B cell (primary cell): Measurements from ENCODE around the gene CDK12. TPM values are rescaled to one million over a fixed set of nuclear protein-coding genes. Genes with fewer than 3 reads are reported as not detected.

Experiments
- ATAC-seq: fragments of 200-7000 bp; cut with Tn5 transposase; one replicate; pipeline ENCODE4 v1.10.0; 2021; ENCODE audit warnings: low read depth, mild to moderate bottlenecking, moderate number of reproducible peaks, moderate library complexity
- CTCF ChIA-PET: fragments of 350-600 bp; sonication (Branson Sonifier 250); formaldehyde crosslinking; loops from one replicate; lab custom pipeline; 2021; ENCODE audit warnings: antibody characterized with exemption, inconsistent platforms; lab: Charles Lee
- POLR2A ChIA-PET: fragments of 350-600 bp; sonication (Branson Sonifier 250); formaldehyde crosslinking; loops from one replicate; lab custom pipeline; 2021; ENCODE audit warnings: antibody characterized with exemption; lab: Charles Lee
- DNase-seq: peaks from one replicate; pipeline ENCODE4 v3.0.0; 2013
- H2AFZ ChIP-seq: 2 replicates; pipeline ENCODE4 v1.6.1; 2012; ENCODE audit warnings: mild to moderate bottlenecking, low read depth, low read length; ENCODE audit not compliant: insufficient read depth, poor library complexity, severe bottlenecking
- H3K27ac ChIP-seq, 2 donors: 1 replicate in 1 of 2; 2 replicates in 1 of 2; pipeline ENCODE4 v1.5.1; 2012 to 2013; ENCODE audit warnings: low read length in 2 of 2, mild to moderate bottlenecking in 2 of 2, moderate library complexity in 1 of 2
- H3K27me3 ChIP-seq, 4 experiments: fragments of 200-600 bp in 1 of 4; sonication (generic) in 1 of 4; replicated peaks in 1 of 4; 1 replicate in 2 of 4; 2 replicates in 2 of 4; pipeline versions ENCODE4 v1.6.1 to v1.7.0; 2013 to 2016; ENCODE audit warnings: low read length in 3 of 4, mild to moderate bottlenecking in 2 of 4, mixed read lengths in 1 of 4, moderate library complexity in 1 of 4; ENCODE audit not compliant: insufficient read depth in 4 of 4, control insufficient read depth in 3 of 4; ENCODE audit errors: control extremely low read depth in 1 of 4
- H3K36me3 ChIP-seq, 2 experiments: replicated peaks in 1 of 2; 1 replicate in 1 of 2; 2 replicates in 1 of 2; pipeline versions ENCODE4 v1.6.1 to v1.7.1; 2013; ENCODE audit warnings: low read length in 1 of 2; ENCODE audit not compliant: insufficient read depth in 2 of 2, control insufficient read depth in 1 of 2; ENCODE audit errors: control extremely low read depth in 1 of 2, extremely low read depth in 1 of 2
- H3K4me1 ChIP-seq, 2 donors: fragments of 200-600 bp in 1 of 2; sonication (generic) in 1 of 2; 1 replicate in 1 of 2; 2 replicates in 1 of 2; pipeline versions ENCODE4 v1.5.1 to v1.6.1; 2013 to 2017; ENCODE audit warnings: low read length in 2 of 2; ENCODE audit not compliant: control insufficient read depth in 2 of 2, insufficient read depth in 2 of 2
- H3K4me2 ChIP-seq: replicated peaks from 2 replicates; pipeline ENCODE3; 2012; ENCODE audit warnings: mild to moderate bottlenecking, low read depth, low read length; ENCODE audit not compliant: poor library complexity, severe bottlenecking
- H3K4me3 ChIP-seq, 5 experiments: fragments of 200-600 bp in 1 of 5; sonication (generic) in 1 of 5; 1 replicate in 3 of 5; 2 replicates in 2 of 5; pipeline versions ENCODE4 v1.5.1 to v1.7.0; 2011 to 2016; ENCODE audit warnings: low read length in 4 of 5, mild to moderate bottlenecking in 4 of 5, low read depth in 2 of 5, control low read depth in 1 of 5, moderate library complexity in 1 of 5; ENCODE audit not compliant: insufficient read depth in 1 of 5; ENCODE audit errors: control extremely low read depth in 1 of 5, extremely low read depth in 1 of 5
- H3K79me2 ChIP-seq: fragments of 200-600 bp; sonication (generic); one replicate; pipeline ENCODE4 v1.6.0; 2016; ENCODE audit warnings: low read length; ENCODE audit not compliant: control insufficient read depth, insufficient read depth
- H3K9ac ChIP-seq: fragments of 200-600 bp; sonication (generic); 2 replicates; pipeline ENCODE4 v1.6.1; 2017; ENCODE audit warnings: mild to moderate bottlenecking, low read length, moderate library complexity
- H3K9me3 ChIP-seq, 3 donors: one replicate each; pipeline versions ENCODE4 v1.6.1 to v1.7.1; 2013; ENCODE audit warnings: low read length in 2 of 3; ENCODE audit not compliant: control insufficient read depth in 2 of 3, insufficient read depth in 1 of 3; ENCODE audit errors: control extremely low read depth in 1 of 3
- H4K20me1 ChIP-seq: 2 replicates; pipeline ENCODE4 v1.6.0; 2012; ENCODE audit warnings: mild to moderate bottlenecking, low read length; ENCODE audit not compliant: insufficient read depth, control insufficient read depth, poor library complexity, severe bottlenecking
- H3K27ac Mint-ChIP-seq: one replicate; pipeline ENCODE4 v1.8.0; 2021; ENCODE audit warnings: mixed read lengths
- H3K27me3 Mint-ChIP-seq: one replicate; pipeline ENCODE4 v1.8.0; 2021; ENCODE audit warnings: mixed read lengths
- H3K4me1 Mint-ChIP-seq: one replicate; pipeline ENCODE4 v1.8.0; 2021; ENCODE audit warnings: mixed read lengths
- H3K4me3 Mint-ChIP-seq: one replicate; pipeline ENCODE4 v1.8.0; 2021; ENCODE audit warnings: mixed read lengths
- H3K9me3 Mint-ChIP-seq: one replicate; pipeline ENCODE4 v1.8.0; 2022; ENCODE audit warnings: mixed read lengths; ENCODE audit not compliant: insufficient read depth
- CTCF ChIP-seq: fragments of 200-600 bp; IDR thresholded peaks from one replicate; pipeline ENCODE4 v1.8.0; 2022; ENCODE audit warnings: antibody characterized with exemption, mild to moderate bottlenecking
- EZH2 ChIP-seq: IDR thresholded peaks from 2 replicates; pipeline ENCODE4 v1.6.1; 2012; ENCODE audit warnings: borderline replicate concordance, low read depth, mild to moderate bottlenecking, moderate library complexity, low read length; ENCODE audit not compliant: insufficient read depth, poor library complexity, severe bottlenecking
- WGBS: methylation state at CpG from one replicate; pipeline ENCODE4 v1.1.5; 2013; ENCODE audit warnings: missing lambda C conversion rate; ENCODE audit not compliant: insufficient coverage; 5-methylcytosine and 5-hydroxymethylcytosine counted together
- intact Hi-C: fragments of 100-400 bp; cut with micrococcal nuclease; formaldehyde crosslinking; loops from one replicate; pipeline ENCODE4 v1.10.0; 2022
- polyA plus RNA-seq: library from polyadenylated mRNA; depleted of rRNA; stranded (reverse); fragments of >200 nt; gene quantifications from 2 replicates; pipeline ENCODE4 v1.2.3, GENCODE V29; 2012
- total RNA-seq, 2 donors: library from RNA; stranded (reverse); fragments of 120-200 nt in 1 of 2; gene quantifications; 1 replicate in 1 of 2; 2 replicates in 1 of 2; pipeline versions ENCODE4 v1.2.3 to v1.2.4, GENCODE V29; 2013 to 2022

The CDK12 gene
- total and polyA plus RNA-seq, 2 donors (not counting 1 experiment from before 2014, with no cell fraction given): 29.8 to 117 TPM

- Histone ChIP-seq H3K27ac (peak overlapping the region; percentile 94 to 97), H3K79me2 (peaks cover 53% of the 10 kb centered on the region), H2AFZ (peak overlapping the region; percentile 78), H3K4me1 (peaks cover 20 to 32% of the 10 kb centered on the region in 2 donors), H4K20me1 (peaks cover 34% of the 10 kb centered on the region), H3K27me3 (no peaks in the 10 kb centered on the region), H3K36me3 (peaks cover 0 to 6% of the 10 kb centered on the region in 2 experiments), H3K4me2 (peak overlapping the region; percentile 75), H3K9ac (peak overlapping the region; percentile 84), H3K4me3 (peak overlapping the region; percentile 82 to 98 (median 86)), H3K9me3 (no peaks in the 10 kb centered on the region)
- H3K4me1 Mint-ChIP-seq: peaks cover 40% of the 10 kb centered on the region
- H3K27me3 Mint-ChIP-seq: no peaks in the 10 kb centered on the region
- ChIA-PET POLR2A (interaction anchor here (0.5 to 3.8 kb wide), 6 partner anchors 8 to 678 kb away, joined by 3 to 90 read pairs (median 5); partner anchors contain the start of genes CASC3, MED1 and RPL19), CTCF (interaction anchor here (0.6 to 1.9 kb wide), 2 partner anchors 11 to 667 kb away, joined by 3 to 13 read pairs; partner anchors contain the start of gene MED1)
- WGBS: 2% methylated on average over 17 of the region's 34 CpGs
- peak overlapping the region; percentile 93 for H3K4me3 Mint-ChIP-seq
- ATAC-seq: peak; percentile 4
- DNase-seq: no peak
- no peaks in the 10 kb centered on the region for H3K9me3 Mint-ChIP-seq
- no peak for TF ChIP-seq EZH2
- no peak for TF ChIP-seq CTCF
- H3K27ac Mint-ChIP-seq: peak overlapping the region; percentile 96
- intact Hi-C loops: loop anchor here (1.0 to 5.0 kb wide), 4 partner anchors 11 to 520 kb away; partner anchors contain the start of genes MED1, PGAP3 and PSMD3
Measured at GRCh38 chr17:39461926-39462569, 762 bp downstream of the CDK12 start.
